CD4-positive, alpha-beta memory T cell (primary cell): Measurements from ENCODE around the gene EPGN. TPM values are rescaled to one million over a fixed set of nuclear protein-coding genes. Genes with fewer than 3 reads are reported as not detected.
A peak's percentile ranks its signal among the peaks of the same experiment; 100 is the strongest.

Source experiments
- CTCF ChIA-PET: fragments of 350-600 bp; sonication (Branson Sonifier 250); formaldehyde crosslinking; loops from one replicate; lab custom pipeline; 2021; ENCODE audit warnings: inconsistent platforms; ENCODE audit not compliant: partially characterized antibody; lab: Charles Lee
- POLR2A ChIA-PET: fragments of 350-600 bp; sonication (Branson Sonifier 250); formaldehyde crosslinking; loops from one replicate; lab custom pipeline; 2021; ENCODE audit not compliant: partially characterized antibody; lab: Charles Lee
- DNase-seq, 5 donors: peaks; one replicate each; pipeline versions ENCODE4 v3.0.0 to v3.0.0-alpha.2; 2020 to 2022; ENCODE audit warnings: mixed read lengths in 1 of 5
- H3K27ac ChIP-seq: one replicate; pipeline ENCODE4 v1.7.0; 2013; ENCODE audit warnings: low read depth, low read length
- H3K27me3 ChIP-seq: 2 replicates; pipeline ENCODE4 v1.7.0; 2013; ENCODE audit warnings: mild to moderate bottlenecking, low read length, moderate library complexity; ENCODE audit not compliant: insufficient read depth
- H3K36me3 ChIP-seq: 2 replicates; pipeline ENCODE4 v1.7.0; 2013; ENCODE audit warnings: mild to moderate bottlenecking, low read length, moderate library complexity; ENCODE audit not compliant: insufficient read depth
- H3K4me1 ChIP-seq: 2 replicates; pipeline ENCODE4 v1.7.0; 2013; ENCODE audit warnings: mild to moderate bottlenecking, low read length, moderate library complexity; ENCODE audit not compliant: insufficient read depth
- H3K4me3 ChIP-seq, 2 donors: one replicate each; pipeline ENCODE4 v1.7.0; 2013; ENCODE audit warnings: low read length in 2 of 2, mild to moderate bottlenecking in 1 of 2
- H3K9me3 ChIP-seq, 2 donors: one replicate each; pipeline ENCODE4 v1.7.0; 2013; ENCODE audit warnings: low read length in 2 of 2, control low read depth in 1 of 2; ENCODE audit not compliant: control insufficient read depth in 1 of 2
- H3K27ac Mint-ChIP-seq, 7 donors: one replicate each; pipeline ENCODE4 v1.8.0; 2020 to 2021; ENCODE audit warnings: mixed read lengths in 7 of 7, mild to moderate bottlenecking in 6 of 7, inconsistent platforms in 3 of 7, moderate library complexity in 3 of 7
- H3K27me3 Mint-ChIP-seq, 2 donors: one replicate each; pipeline ENCODE4 v1.8.0; 2020 to 2021; ENCODE audit warnings: mixed read lengths in 2 of 2
- H3K36me3 Mint-ChIP-seq, 2 donors: one replicate each; pipeline ENCODE4 v1.8.0; 2020 to 2021; ENCODE audit warnings: mixed read lengths in 2 of 2, inconsistent platforms in 1 of 2, mild to moderate bottlenecking in 1 of 2
- H3K4me1 Mint-ChIP-seq, 4 donors: one replicate each; pipeline ENCODE4 v1.8.0; 2020 to 2021; ENCODE audit warnings: mixed read lengths in 4 of 4, mild to moderate bottlenecking in 1 of 4
- H3K4me3 Mint-ChIP-seq, 8 donors: one replicate each; pipeline ENCODE4 v1.8.0; 2020 to 2021; ENCODE audit warnings: mixed read lengths in 8 of 8, mild to moderate bottlenecking in 7 of 8, moderate library complexity in 6 of 8, inconsistent platforms in 3 of 8
- H3K9me3 Mint-ChIP-seq, 8 donors: one replicate each; pipeline ENCODE4 v1.8.0; 2020 to 2021; ENCODE audit warnings: mixed read lengths in 8 of 8, mild to moderate bottlenecking in 5 of 8, inconsistent platforms in 3 of 8, moderate library complexity in 1 of 8
- intact Hi-C: fragments of 100-400 bp; cut with micrococcal nuclease; formaldehyde crosslinking; loops from one replicate; pipeline ENCODE4 v1.15.1; 2023
- polyA plus RNA-seq, 2 donors: library from polyadenylated mRNA; unstranded; fragments of 300-500 nt; fragmentation: Illumina TruSeq; gene quantifications; one replicate each; pipeline ENCODE4 v1.2.3, GENCODE V29; 2021
- total RNA-seq, 2 experiments: library from RNA; stranded (reverse); gene quantifications; one replicate each; pipeline ENCODE4 v1.2.3, GENCODE V29; 2021

EPGN gene
- under 1 TPM in 1 of 2 experiments, not detected in 1; 0.96 TPM for total RNA-seq
- not detected for polyA plus RNA-seq

GRCh38 chr4:74308215-74308614 is at the start of gene EPGN:
Gene EPGN, plus strand, starts transcription at chr4:74308470. Its CDS starts 64 bp downstream, at chr4:74308534.
- Mint-ChIP-seq H3K27ac (peak within 1 kb of the TSS in 6 of 7 donors; percentile 0 to 77 (median 9)), H3K9me3 (no peaks in the 10 kb centered on the region), H3K4me3 (peak within 1 kb of the TSS; percentile 28 to 79 (median 53)), H3K4me1 (peaks cover 6 to 11% (median 8%) of the 10 kb centered on the region in 4 donors), H3K36me3 (no peaks in the 10 kb centered on the region), H3K27me3 (no peaks in the 10 kb centered on the region)
- Histone ChIP-seq H3K27me3 (no peaks in the 10 kb centered on the region), H3K4me1 (peaks cover 6% of the 10 kb centered on the region), H3K27ac (no peak within 1 kb of the TSS), H3K4me3 (no peak within 1 kb of the TSS), H3K36me3 (no peaks in the 10 kb centered on the region), H3K9me3 (no peaks in the 10 kb centered on the region)
- intact Hi-C loops, result no loop called here
- POLR2A ChIA-PET, result no interaction called here
- CTCF ChIA-PET, result no interaction called here
- DNase-seq, result peak; percentile 33 to 53 (median 36)

GRCh38 chr4:74258963-74259362 is 49.3 kb upstream of the EPGN start:
- no peaks in the 10 kb centered on the region for H3K27me3 Mint-ChIP-seq
- H3K36me3 Mint-ChIP-seq, result peaks cover 0 to under 1% of the 10 kb centered on the region in 2 donors
- CTCF ChIA-PET, result no interaction called here
- H3K36me3 ChIP-seq, result no peaks in the 10 kb centered on the region
- no peaks in the 10 kb centered on the region for H3K4me1 Mint-ChIP-seq
- POLR2A ChIA-PET, result no interaction called here
- no peaks in the 10 kb centered on the region for H3K9me3 ChIP-seq
- H3K27ac Mint-ChIP-seq, result no peak overlapping the region
- DNase-seq, result no peak
- H3K4me3 Mint-ChIP-seq, result no peak overlapping the region
- H3K27ac ChIP-seq, result no peak overlapping the region
- intact Hi-C loops, result no loop called here
- no peaks in the 10 kb centered on the region for H3K4me1 ChIP-seq
- no peaks in the 10 kb centered on the region for H3K27me3 ChIP-seq
- no peak overlapping the region for H3K4me3 ChIP-seq
- H3K9me3 Mint-ChIP-seq, result peaks cover 0 to 5% (median under 1%) of the 10 kb centered on the region in 8 donors

GRCh38 chr4:74260036-74260435 is 48.2 kb upstream of the EPGN start:
- Mint-ChIP-seq H3K9me3 (peaks cover 0 to 5% (median 0%) of the 10 kb centered on the region in 8 donors), H3K4me1 (no peaks in the 10 kb centered on the region), H3K36me3 (no peaks in the 10 kb centered on the region), H3K27ac (no peak overlapping the region), H3K27me3 (no peaks in the 10 kb centered on the region), H3K4me3 (no peak overlapping the region)
- ChIA-PET POLR2A (no interaction called here), CTCF (no interaction called here)
- no peak overlapping the region for H3K27ac ChIP-seq
- H3K4me3 ChIP-seq, result no peak overlapping the region
- DNase-seq, result no peak
- H3K36me3 ChIP-seq, result no peaks in the 10 kb centered on the region
- intact Hi-C loops, result no loop called here
- H3K27me3 ChIP-seq, result no peaks in the 10 kb centered on the region
- no peaks in the 10 kb centered on the region for H3K4me1 ChIP-seq
- no peaks in the 10 kb centered on the region for H3K9me3 ChIP-seq

GRCh38 chr4:74262522-74262921 is 45.7 kb upstream of the EPGN start:
- H3K27me3 ChIP-seq, result no peaks in the 10 kb centered on the region
- CTCF ChIA-PET, result interaction anchor here (1.1 kb wide), 1 partner anchor 34 kb away, joined by 3 read pairs; no protein-coding TSS in a partner anchor
- Mint-ChIP-seq H3K36me3 (no peaks in the 10 kb centered on the region), H3K9me3 (peaks cover 0 to 1% (median 0%) of the 10 kb centered on the region in 8 donors), H3K4me3 (no peak overlapping the region), H3K27me3 (no peaks in the 10 kb centered on the region), H3K4me1 (no peaks in the 10 kb centered on the region), H3K27ac (no peak overlapping the region)
- no peaks in the 10 kb centered on the region for H3K36me3 ChIP-seq
- no peak overlapping the region for H3K4me3 ChIP-seq
- no peaks in the 10 kb centered on the region for H3K4me1 ChIP-seq
- POLR2A ChIA-PET, result no interaction called here
- intact Hi-C loops, result no loop called here
- DNase-seq, result no peak
- no peaks in the 10 kb centered on the region for H3K9me3 ChIP-seq
- H3K27ac ChIP-seq, result no peak overlapping the region

GRCh38 chr4:74263551-74263950 is 44.7 kb upstream of the EPGN start:
- no peak overlapping the region for H3K27ac Mint-ChIP-seq
- CTCF ChIA-PET, result interaction anchor here (1.1 kb wide), 1 partner anchor 35 kb away, joined by 3 read pairs; no protein-coding TSS in a partner anchor
- H3K36me3 ChIP-seq, result no peaks in the 10 kb centered on the region
- no peak overlapping the region for H3K27ac ChIP-seq
- H3K4me3 ChIP-seq, result no peak overlapping the region
- H3K27me3 ChIP-seq, result no peaks in the 10 kb centered on the region
- H3K36me3 Mint-ChIP-seq, result no peaks in the 10 kb centered on the region
- H3K4me3 Mint-ChIP-seq, result no peak overlapping the region
- no peaks in the 10 kb centered on the region for H3K27me3 Mint-ChIP-seq
- H3K9me3 ChIP-seq, result no peaks in the 10 kb centered on the region
- H3K9me3 Mint-ChIP-seq, result peaks cover 0 to 1% (median 0%) of the 10 kb centered on the region in 8 donors
- no peaks in the 10 kb centered on the region for H3K4me1 ChIP-seq
- no peak for DNase-seq
- no peaks in the 10 kb centered on the region for H3K4me1 Mint-ChIP-seq
- POLR2A ChIA-PET, result no interaction called here
- intact Hi-C loops, result no loop called here

GRCh38 chr4:74266081-74266480 is 42.2 kb upstream of the EPGN start:
- ChIA-PET CTCF (no interaction called here), POLR2A (no interaction called here)
- Mint-ChIP-seq H3K9me3 (no peaks in the 10 kb centered on the region), H3K4me3 (no peak overlapping the region), H3K27me3 (no peaks in the 10 kb centered on the region), H3K27ac (no peak overlapping the region), H3K4me1 (no peaks in the 10 kb centered on the region), H3K36me3 (no peaks in the 10 kb centered on the region)
- Histone ChIP-seq H3K27ac (no peak overlapping the region), H3K27me3 (no peaks in the 10 kb centered on the region), H3K4me1 (no peaks in the 10 kb centered on the region), H3K9me3 (no peaks in the 10 kb centered on the region), H3K36me3 (no peaks in the 10 kb centered on the region), H3K4me3 (no peak overlapping the region)
- no peak for DNase-seq
- intact Hi-C loops, result no loop called here

GRCh38 chr4:74267998-74268606 is 40.2 kb upstream of the EPGN start:
- Mint-ChIP-seq H3K9me3 (peaks cover 0 to 8% (median 0%) of the 10 kb centered on the region in 8 donors), H3K27me3 (no peaks in the 10 kb centered on the region), H3K36me3 (no peaks in the 10 kb centered on the region), H3K27ac (no peak overlapping the region), H3K4me1 (no peaks in the 10 kb centered on the region), H3K4me3 (no peak overlapping the region)
- H3K4me3 ChIP-seq, result no peak overlapping the region
- no peak for DNase-seq
- H3K9me3 ChIP-seq, result no peaks in the 10 kb centered on the region
- no peaks in the 10 kb centered on the region for H3K36me3 ChIP-seq
- intact Hi-C loops, result no loop called here
- ChIA-PET CTCF (no interaction called here), POLR2A (no interaction called here)
- H3K27me3 ChIP-seq, result no peaks in the 10 kb centered on the region
- no peak overlapping the region for H3K27ac ChIP-seq
- H3K4me1 ChIP-seq, result no peaks in the 10 kb centered on the region
